BLaER1 (cell line): ENCODE data around the gene LOC101059915.

Experiments used
- H3K27ac ChIP-seq: shearing (Covaris generic); formaldehyde crosslinking; 2 replicates; pipeline ENCODE4 v1.8.1; 2022
- H3K27me3 ChIP-seq: shearing (Covaris generic); formaldehyde crosslinking; 2 replicates; pipeline ENCODE4 v1.8.1; 2022
- H3K36me3 ChIP-seq: shearing (Covaris generic); formaldehyde crosslinking; 2 replicates; pipeline ENCODE4 v1.8.1; 2022
- H3K4me1 ChIP-seq: shearing (Covaris generic); formaldehyde crosslinking; 2 replicates; pipeline ENCODE4 v1.8.1; 2022
- H3K4me2 ChIP-seq: shearing (Covaris generic); formaldehyde crosslinking; 2 replicates; pipeline ENCODE4 v1.8.1; 2022
- H3K4me3 ChIP-seq: shearing (Covaris generic); formaldehyde crosslinking; 2 replicates; pipeline ENCODE4 v1.8.1; 2022
- H3K9ac ChIP-seq: shearing (Covaris generic); formaldehyde crosslinking; 2 replicates; pipeline ENCODE4 v1.8.1; 2022
- H3K9me3 ChIP-seq: shearing (Covaris generic); formaldehyde crosslinking; 2 replicates; pipeline ENCODE4 v1.8.1; 2022
- H4K20me1 ChIP-seq: shearing (Covaris generic); formaldehyde crosslinking; 2 replicates; pipeline ENCODE4 v1.8.1; 2022
- Cebpa-rat ChIP-seq: shearing (Covaris generic); IDR thresholded peaks from 2 replicates; pipeline ENCODE4 v1.8.1; 2022

The LOC101059915 gene

GRCh38 chrX:71667328-71668247 lies at the start of gene LOC101059915:
LOC101059915 (plus strand) TSS chrX:71667546.
- Histone ChIP-seq H3K27me3 (peaks cover 83% of the 10 kb centered on the region), H3K4me3 (no peak within 1 kb of the TSS), H4K20me1 (peaks cover 42% of the 10 kb centered on the region), H3K9ac (no peak within 1 kb of the TSS), H3K4me1 (peaks cover 25% of the 10 kb centered on the region), H3K9me3 (peaks cover 19% of the 10 kb centered on the region; the same call in 1 of the 2 replicates), H3K4me2 (peak within 1 kb of the TSS; percentile 60), H3K36me3 (no peaks in the 10 kb centered on the region), H3K27ac (no peak within 1 kb of the TSS)
- no peak for TF ChIP-seq Cebpa-rat

- peaks cover 32% of the 10 kb centered on the region for H3K4me1 ChIP-seq
- peaks cover 18% of the 10 kb centered on the region for H3K36me3 ChIP-seq
- no peak overlapping the region for H3K27ac ChIP-seq
- peaks cover 12% of the 10 kb centered on the region for H3K9me3 ChIP-seq
- H3K4me3 ChIP-seq: no peak overlapping the region
- H3K9ac ChIP-seq: no peak overlapping the region
- H3K27me3 ChIP-seq: peaks cover 43% of the 10 kb centered on the region
- TF ChIP-seq Cebpa-rat: no peak
- H4K20me1 ChIP-seq: no peaks in the 10 kb centered on the region
- peak overlapping the region; percentile 61 for H3K4me2 ChIP-seq
Measured at GRCh38 chrX:71617742-71618141, 49.6 kb upstream of the LOC101059915 start.

GRCh38 chrX:71618303-71618721 lies 49.0 kb upstream of the LOC101059915 start, which contains the start of gene CXCR3:
CXCR3 (minus strand) TSS chrX:71618511; CDS start chrX:71618449, 62 bp downstream.
- H3K27me3 ChIP-seq: peaks cover 43% of the 10 kb centered on the region
- no peaks in the 10 kb centered on the region for H4K20me1 ChIP-seq
- peaks cover 37% of the 10 kb centered on the region for H3K4me1 ChIP-seq
- H3K9me3 ChIP-seq: peaks cover 12% of the 10 kb centered on the region
- TF ChIP-seq Cebpa-rat: no peak
- H3K27ac ChIP-seq: no peak within 1 kb of the TSS
- H3K4me3 ChIP-seq: no peak within 1 kb of the TSS
- H3K9ac ChIP-seq: no peak within 1 kb of the TSS
- peak within 1 kb of the TSS; percentile 61 for H3K4me2 ChIP-seq
- H3K36me3 ChIP-seq: peaks cover 15% of the 10 kb centered on the region

- Histone ChIP-seq H3K36me3 (peaks cover 10% of the 10 kb centered on the region; the same call in 1 of the 2 replicates), H3K4me3 (no peak overlapping the region), H4K20me1 (no peaks in the 10 kb centered on the region), H3K27me3 (peaks cover 43% of the 10 kb centered on the region), H3K27ac (no peak overlapping the region), H3K4me1 (peaks cover 42% of the 10 kb centered on the region), H3K4me2 (peak overlapping the region; percentile 61), H3K9ac (no peak overlapping the region), H3K9me3 (peaks cover 12% of the 10 kb centered on the region)
- no peak for TF ChIP-seq Cebpa-rat
Measured at GRCh38 chrX:71618787-71619186, 48.6 kb upstream of the LOC101059915 start.

GRCh38 chrX:71619193-71619592 lies 48.2 kb upstream of the LOC101059915 start:
- Histone ChIP-seq H3K27me3 (peaks cover 41% of the 10 kb centered on the region), H3K9ac (no peak overlapping the region), H3K4me1 (peaks cover 46% of the 10 kb centered on the region), H3K4me3 (no peak overlapping the region), H3K27ac (no peak overlapping the region), H4K20me1 (no peaks in the 10 kb centered on the region), H3K36me3 (peaks cover 6% of the 10 kb centered on the region; the same call in 1 of the 2 replicates), H3K9me3 (peaks cover 12% of the 10 kb centered on the region), H3K4me2 (peak overlapping the region; percentile 61)
- TF ChIP-seq Cebpa-rat: no peak

GRCh38 chrX:71619986-71620385 lies 47.4 kb upstream of the LOC101059915 start:
- TF ChIP-seq Cebpa-rat: no peak
- Histone ChIP-seq H3K27ac (no peak overlapping the region), H3K27me3 (peaks cover 38% of the 10 kb centered on the region), H3K4me1 (peaks cover 50% of the 10 kb centered on the region), H3K36me3 (no peaks in the 10 kb centered on the region), H3K4me2 (no peak overlapping the region), H4K20me1 (no peaks in the 10 kb centered on the region), H3K4me3 (no peak overlapping the region), H3K9me3 (peaks cover 12% of the 10 kb centered on the region), H3K9ac (no peak overlapping the region)

- Histone ChIP-seq H3K36me3 (no peaks in the 10 kb centered on the region), H4K20me1 (no peaks in the 10 kb centered on the region), H3K27ac (no peak overlapping the region), H3K9ac (no peak overlapping the region), H3K27me3 (peaks cover 41% of the 10 kb centered on the region), H3K4me1 (peaks cover 53% of the 10 kb centered on the region), H3K9me3 (peaks cover 12% of the 10 kb centered on the region), H3K4me3 (no peak overlapping the region), H3K4me2 (no peak overlapping the region)
- no peak for TF ChIP-seq Cebpa-rat
Measured at GRCh38 chrX:71621603-71622002, 45.7 kb upstream of the LOC101059915 start.

- H3K9ac ChIP-seq: no peak overlapping the region
- peaks cover 46% of the 10 kb centered on the region for H3K27me3 ChIP-seq
- H3K4me3 ChIP-seq: no peak overlapping the region
- TF ChIP-seq Cebpa-rat: no peak
- peak overlapping the region; percentile 66 for H3K4me2 ChIP-seq
- H3K36me3 ChIP-seq: no peaks in the 10 kb centered on the region
- no peak overlapping the region; the same call in 1 of the 2 replicates for H3K27ac ChIP-seq
- H3K4me1 ChIP-seq: peaks cover 58% of the 10 kb centered on the region
- H4K20me1 ChIP-seq: no peaks in the 10 kb centered on the region
- H3K9me3 ChIP-seq: peaks cover 12% of the 10 kb centered on the region
Measured at GRCh38 chrX:71622032-71622575, 45.2 kb upstream of the LOC101059915 start.

GRCh38 chrX:71622576-71623450 lies 44.5 kb upstream of the LOC101059915 start:
- Histone ChIP-seq H3K27ac (peak overlapping the region; percentile 75), H3K4me2 (peak overlapping the region; percentile 66), H4K20me1 (no peaks in the 10 kb centered on the region), H3K9me3 (peaks cover 12% of the 10 kb centered on the region), H3K27me3 (peaks cover 48% of the 10 kb centered on the region), H3K4me1 (peaks cover 62% of the 10 kb centered on the region), H3K9ac (peak overlapping the region; percentile 53), H3K36me3 (no peaks in the 10 kb centered on the region), H3K4me3 (no peak overlapping the region)
- no peak for TF ChIP-seq Cebpa-rat
